ENCODE data around the gene MYO19. TPM values are rescaled to one million over a fixed set of nuclear protein-coding genes. Genes with fewer than 3 reads are reported as not detected.

MYO19 gene
- total RNA-seq, 2 donors from 2014 or later: 49.4 to 56.4 TPM

GRCh38 chr17:36532435-36532975 is 2.2 kb downstream of the MYO19 start:
- intact Hi-C loops (cut with DNase I): loop anchor here (5.0 to 10.0 kb wide), 2 partner anchors 45 to 822 kb away; partner anchors contain the start of gene ZNHIT3
- H3K36me3 ChIP-seq: peaks cover 0 to 3% of the 10 kb centered on the region in 2 donors
- no peak for TF ChIP-seq CTCF (IDR thresholded peaks at IDR 0.05)
- no peaks in the 10 kb centered on the region for H3K27me3 ChIP-seq (replicated peaks; ENCODE audit: insufficient read depth)
- H3K4me3 ChIP-seq: no peak overlapping the region
- no peak overlapping the region for H3K27ac ChIP-seq
- 90% methylated on average over 2 of the region's 2 CpGs for WGBS
- no peaks in the 10 kb centered on the region for H3K9me3 ChIP-seq
- DNase-seq (ENCODE audit: low spot score): no peak
- H3K4me1 ChIP-seq (replicated peaks): peaks cover 5% of the 10 kb centered on the region

DNA sequence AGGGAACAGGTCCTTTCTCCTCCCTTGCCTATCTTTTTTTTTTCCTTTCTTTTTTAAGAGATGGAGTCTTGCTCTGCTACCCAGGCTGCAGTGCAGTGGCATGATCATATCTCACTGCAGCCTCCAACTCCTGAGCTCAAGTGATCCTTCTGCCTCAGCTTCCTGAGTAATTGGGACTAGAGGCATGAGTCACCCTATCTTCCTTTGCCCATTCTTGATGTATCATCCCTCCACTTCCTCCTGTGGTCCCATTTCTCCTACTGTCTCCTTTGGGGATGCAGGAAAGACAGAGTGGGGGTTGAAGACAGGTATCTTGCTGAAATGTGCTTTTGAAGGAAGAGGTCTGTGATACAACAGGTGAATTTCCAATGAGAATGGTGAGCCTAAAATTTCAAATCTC is 5.5 kb downstream of the MYO19 start:
- DNase-seq (ENCODE audit: low spot score): no peak
- H3K27ac ChIP-seq: no peak overlapping the region
- H3K4me3 ChIP-seq: no peak overlapping the region
- H3K4me1 ChIP-seq (replicated peaks): peaks cover 5% of the 10 kb centered on the region
- peaks cover 0 to 6% of the 10 kb centered on the region in 2 donors for H3K36me3 ChIP-seq
- no peak for TF ChIP-seq CTCF (IDR thresholded peaks at IDR 0.05)
- TF ChIP-seq POLR2A (IDR thresholded peaks at IDR 0.05): no peak
- no peak for TF ChIP-seq POLR2AphosphoS5 (IDR thresholded peaks at IDR 0.05)
- no peaks in the 10 kb centered on the region for H3K9me3 ChIP-seq
- no peaks in the 10 kb centered on the region for H3K27me3 ChIP-seq (replicated peaks; ENCODE audit: insufficient read depth)
- intact Hi-C loops (cut with DNase I): no loop called here

GRCh38 chr17:36527621-36528250 is 6.9 kb downstream of the MYO19 start:
- Histone ChIP-seq H3K4me1 (replicated peaks) (no peaks in the 10 kb centered on the region), H3K36me3 (peaks cover 0 to 6% of the 10 kb centered on the region in 2 donors), H3K9me3 (no peaks in the 10 kb centered on the region), H3K27ac (no peak overlapping the region), H3K27me3 (replicated peaks; ENCODE audit: insufficient read depth) (no peaks in the 10 kb centered on the region), H3K4me3 (no peak overlapping the region)
- intact Hi-C loops (cut with DNase I): no loop called here
- DNase-seq (ENCODE audit: low spot score): no peak
- TF ChIP-seq CTCF (IDR thresholded peaks at IDR 0.05) (no peak), POLR2AphosphoS5 (IDR thresholded peaks at IDR 0.05) (no peak), POLR2A (IDR thresholded peaks at IDR 0.05) (no peak)
- WGBS: 94% methylated on average over 7 of the region's 7 CpGs

- TF ChIP-seq POLR2A (IDR thresholded peaks at IDR 0.05): no peak
- TF ChIP-seq CTCF (IDR thresholded peaks at IDR 0.05): no peak
- no peak for TF ChIP-seq POLR2AphosphoS5 (IDR thresholded peaks at IDR 0.05)
- intact Hi-C loops (cut with DNase I): no loop called here
- H3K27ac ChIP-seq: no peak overlapping the region
- 96% methylated on average over 6 of the region's 6 CpGs for WGBS
- no peaks in the 10 kb centered on the region for H3K27me3 ChIP-seq (replicated peaks; ENCODE audit: insufficient read depth)
- no peaks in the 10 kb centered on the region for H3K4me1 ChIP-seq (replicated peaks)
- DNase-seq (ENCODE audit: low spot score): no peak
- H3K36me3 ChIP-seq: peaks cover 0 to 6% of the 10 kb centered on the region in 2 donors
- no peaks in the 10 kb centered on the region for H3K9me3 ChIP-seq
- no peak overlapping the region for H3K4me3 ChIP-seq
These were observed 8.8 kb downstream of the MYO19 start for GRCh38 chr17:36525888-36526287.

GRCh38 chr17:36525113-36525512 is 9.6 kb downstream of the MYO19 start:
- intact Hi-C loops (cut with DNase I): no loop called here
- DNase-seq (ENCODE audit: low spot score): no peak
- no peak overlapping the region for H3K27ac ChIP-seq
- 91% methylated on average over 2 of the region's 2 CpGs for WGBS
- H3K4me1 ChIP-seq (replicated peaks): no peaks in the 10 kb centered on the region
- H3K9me3 ChIP-seq: no peaks in the 10 kb centered on the region
- no peaks in the 10 kb centered on the region for H3K27me3 ChIP-seq (replicated peaks; ENCODE audit: insufficient read depth)
- TF ChIP-seq CTCF (IDR thresholded peaks at IDR 0.05): no peak
- TF ChIP-seq POLR2AphosphoS5 (IDR thresholded peaks at IDR 0.05): no peak
- no peak for TF ChIP-seq POLR2A (IDR thresholded peaks at IDR 0.05)
- no peak overlapping the region for H3K4me3 ChIP-seq
- H3K36me3 ChIP-seq: peaks cover 0 to 6% of the 10 kb centered on the region in 2 donors
